ENCODE data around the gene GPER1.

GRCh38 chr7:1106063-1106792, 18.3 kb downstream of the GPER1 start:
- TF ChIP-seq, protein P1, sequence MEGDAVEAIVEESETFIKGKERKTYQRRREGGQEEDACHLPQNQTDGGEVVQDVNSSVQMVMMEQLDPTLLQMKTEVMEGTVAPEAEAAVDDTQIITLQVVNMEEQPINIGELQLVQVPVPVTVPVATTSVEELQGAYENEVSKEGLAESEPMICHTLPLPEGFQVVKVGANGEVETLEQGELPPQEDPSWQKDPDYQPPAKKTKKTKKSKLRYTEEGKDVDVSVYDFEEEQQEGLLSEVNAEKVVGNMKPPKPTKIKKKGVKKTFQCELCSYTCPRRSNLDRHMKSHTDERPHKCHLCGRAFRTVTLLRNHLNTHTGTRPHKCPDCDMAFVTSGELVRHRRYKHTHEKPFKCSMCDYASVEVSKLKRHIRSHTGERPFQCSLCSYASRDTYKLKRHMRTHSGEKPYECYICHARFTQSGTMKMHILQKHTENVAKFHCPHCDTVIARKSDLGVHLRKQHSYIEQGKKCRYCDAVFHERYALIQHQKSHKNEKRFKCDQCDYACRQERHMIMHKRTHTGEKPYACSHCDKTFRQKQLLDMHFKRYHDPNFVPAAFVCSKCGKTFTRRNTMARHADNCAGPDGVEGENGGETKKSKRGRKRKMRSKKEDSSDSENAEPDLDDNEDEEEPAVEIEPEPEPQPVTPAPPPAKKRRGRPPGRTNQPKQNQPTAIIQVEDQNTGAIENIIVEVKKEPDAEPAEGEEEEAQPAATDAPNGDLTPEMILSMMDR (IDR thresholded peaks at IDR 0.05) = no peak
- no peak for TF ChIP-seq POLR2A (IDR thresholded peaks at IDR 0.05)

Measured in adrenal gland (tissue), 5 donors.